ENCODE results near the gene CELA1.

- no peak for TF ChIP-seq CTCF (IDR thresholded peaks at IDR 0.05; ENCODE audit: low read length)
- no peak for TF ChIP-seq EZH2 (IDR thresholded peaks at IDR 0.05; ENCODE audit: borderline replicate concordance, low read length)
These were observed 11.0 kb upstream of the CELA1 start for GRCh38 chr12:51357374-51358047.
